Activated T-cell treated with anti-CD3 and anti-CD28 coated beads, Interleukin-2, amount 50 U/mL, for 1 hour (primary cell): Measurements from ENCODE around the gene PTPN18.

ENCODE experiments used
- DNase-seq: peaks from one replicate; pipeline ENCODE4 v3.0.0-alpha.2; 2020

Gene PTPN18

GRCh38 chr2:130365963-130366362 is 10.1 kb downstream of the PTPN18 start:
- no peak for DNase-seq

GRCh38 chr2:130366720-130367119 is 10.9 kb downstream of the PTPN18 start:
- no peak for DNase-seq

- DNase-seq, result no peak
Measured at GRCh38 chr2:130368786-130369185, 12.9 kb downstream of the PTPN18 start.

GRCh38 chr2:130369311-130369964 is 13.6 kb downstream of the PTPN18 start:
- no peak for DNase-seq

GRCh38 chr2:130369965-130370341 is 14.1 kb downstream of the PTPN18 start:
- no peak for DNase-seq

- peak; percentile 45 for DNase-seq
Measured at GRCh38 chr2:130370490-130370889, 14.6 kb downstream of the PTPN18 start.

- no peak for DNase-seq
Measured at GRCh38 chr2:130371723-130372054, 15.8 kb downstream of the PTPN18 start.

GRCh38 chr2:130372055-130372832 is 16.4 kb downstream of the PTPN18 start:
- DNase-seq, result peak; percentile 73

GRCh38 chr2:130372833-130373807 is 17.3 kb downstream of the PTPN18 start:
- DNase-seq, result no peak

- no peak for DNase-seq
Measured at GRCh38 chr2:130373808-130374365, 18.0 kb downstream of the PTPN18 start.

- no peak for DNase-seq
Measured at GRCh38 chr2:130374587-130375290, 18.9 kb downstream of the PTPN18 start.

- no peak for DNase-seq
Measured at GRCh38 chr2:130375291-130376266, 19.7 kb downstream of the PTPN18 start.

- no peak for DNase-seq
Measured at GRCh38 chr2:130376433-130377293, 20.8 kb downstream of the PTPN18 start.

GRCh38 chr2:130377491-130377890 is 21.6 kb downstream of the PTPN18 start:
- DNase-seq, result no peak

- no peak for DNase-seq
Measured at GRCh38 chr2:130378206-130378897, 22.5 kb downstream of the PTPN18 start.

- DNase-seq, result no peak
Measured at GRCh38 chr2:130378898-130379214, 23.0 kb downstream of the PTPN18 start.

GRCh38 chr2:130380096-130380934 is 24.5 kb downstream of the PTPN18 start:
- no peak for DNase-seq

- no peak for DNase-seq
Measured at GRCh38 chr2:130381145-130381544, 25.3 kb downstream of the PTPN18 start.

GRCh38 chr2:130381619-130382018 is 25.8 kb downstream of the PTPN18 start:
- DNase-seq, result no peak
